IMR-90 (cell line): ENCODE measurements around the gene CENPT. TPM values are rescaled to one million over a fixed set of nuclear protein-coding genes. Genes with fewer than 3 reads are reported as not detected.

Experiments used
- ATAC-seq: fragments of 200-7000 bp; cut with Tn5 transposase; 2 replicates; pipeline ENCODE4 v1.9.1; 2020; ENCODE audit warnings: low read depth, mild to moderate bottlenecking, moderate library complexity
- BruUV-seq: library from RNA; stranded (reverse); fragments of 400-500 nt; replicated peaks from 2 replicates; lab custom pipeline; 2021; lab: Mats Ljungman, UMichigan
- CTCF ChIA-PET: fragments of 300-600 bp; formaldehyde crosslinking; extraction: SDS; loops from one replicate; lab custom pipeline; 2021; ENCODE audit warnings: antibody characterized with exemption; lab: Yijun Ruan, JAX
- POLR2A ChIA-PET: fragments of 300-600 bp; sonication (Branson Sonifier 250); formaldehyde crosslinking; loops from one replicate; lab custom pipeline; 2022; ENCODE audit warnings: antibody characterized with exemption; ENCODE audit not compliant: unreplicated experiment; lab: Charles Lee
- DNase-seq: peaks from one replicate; pipeline ENCODE4 v3.0.0; 2013
- H2AFZ ChIP-seq: replicated peaks from 2 replicates; pipeline ENCODE3; 2013; ENCODE audit warnings: low read length, mild to moderate bottlenecking; ENCODE audit not compliant: poor library complexity
- H2AK5ac ChIP-seq: 2 replicates; pipeline ENCODE4 v1.6.1; 2013; ENCODE audit warnings: low read depth, low read length, inconsistent platforms
- H2AK9ac ChIP-seq: replicated peaks from 2 replicates; pipeline ENCODE3; 2013; ENCODE audit warnings: mild to moderate bottlenecking, low read depth, low read length, moderate library complexity; ENCODE audit not compliant: poor library complexity
- H2BK120ac ChIP-seq: 2 replicates; pipeline ENCODE4 v1.6.1; 2013; ENCODE audit warnings: low read depth, low read length, inconsistent platforms
- H2BK15ac ChIP-seq: 3 replicates; pipeline ENCODE4 v1.6.1; 2013; ENCODE audit warnings: low read depth, low read length, inconsistent platforms
- H2BK20ac ChIP-seq: 2 replicates; pipeline ENCODE4 v1.6.1; 2013; ENCODE audit warnings: low read depth, mild to moderate bottlenecking, inconsistent platforms, low read length, moderate library complexity
- H2BK5ac ChIP-seq: 2 replicates; pipeline ENCODE4 v1.6.1; 2013; ENCODE audit warnings: mild to moderate bottlenecking, low read depth, low read length, inconsistent platforms; ENCODE audit not compliant: poor library complexity, severe bottlenecking
- H3K14ac ChIP-seq: replicated peaks from 2 replicates; pipeline ENCODE4 v1.6.1; 2013; ENCODE audit warnings: low read depth, low read length, inconsistent platforms
- H3K18ac ChIP-seq: 2 replicates; pipeline ENCODE4 v1.6.1; 2013; ENCODE audit warnings: low read depth, low read length, control low read depth
- H3K23ac ChIP-seq: 2 replicates; pipeline ENCODE4 v1.6.1; 2013; ENCODE audit warnings: low read depth, low read length, inconsistent platforms
- H3K27ac ChIP-seq: 2 replicates; pipeline ENCODE4 v1.5.1; 2013; ENCODE audit warnings: mild to moderate bottlenecking, control low read depth, low read length; ENCODE audit not compliant: insufficient read depth
- H3K27me3 ChIP-seq: 2 replicates; pipeline ENCODE4 v1.6.1; 2013; ENCODE audit warnings: low read length; ENCODE audit not compliant: control insufficient read depth, insufficient read depth
- H3K36me3 ChIP-seq: 2 replicates; pipeline ENCODE4 v1.6.1; 2013; ENCODE audit warnings: low read length, mixed read lengths; ENCODE audit not compliant: control insufficient read depth, insufficient read depth
- H3K4ac ChIP-seq: 2 replicates; pipeline ENCODE4 v1.6.1; 2013; ENCODE audit warnings: low read depth, low read length, inconsistent platforms
- H3K4me1 ChIP-seq: 2 replicates; pipeline ENCODE4 v1.6.1; 2013; ENCODE audit warnings: low read length, mixed read lengths; ENCODE audit not compliant: control insufficient read depth, insufficient read depth
- H3K4me2 ChIP-seq: 2 replicates; pipeline ENCODE4 v1.6.1; 2013; ENCODE audit warnings: low read depth, mild to moderate bottlenecking, control low read depth, low read length, moderate library complexity
- H3K4me3 ChIP-seq: 2 replicates; pipeline ENCODE4 v1.5.1; 2013; ENCODE audit warnings: low read depth, mild to moderate bottlenecking, control low read depth, low read length, moderate library complexity; ENCODE audit not compliant: insufficient read depth
- H3K56ac ChIP-seq: 2 replicates; pipeline ENCODE4 v1.6.1; 2013; ENCODE audit warnings: low read length, inconsistent platforms; ENCODE audit not compliant: insufficient read depth; ENCODE audit errors: extremely low read depth
- H3K79me1 ChIP-seq, 2 experiments: 2 replicates each; pipeline ENCODE4 v1.6.1; 2013; ENCODE audit warnings: low read length in 2 of 2, inconsistent platforms in 1 of 2, low read depth in 1 of 2
- H3K9ac ChIP-seq: 2 replicates; pipeline ENCODE4 v1.6.1; 2013; ENCODE audit warnings: low read depth, low read length, control low read depth
- H3K9me1 ChIP-seq: 2 replicates; pipeline ENCODE4 v1.6.1; 2013; ENCODE audit warnings: low read length, inconsistent platforms; ENCODE audit not compliant: insufficient read depth
- H3K9me3 ChIP-seq: 2 replicates; pipeline ENCODE4 v1.6.1; 2013; ENCODE audit warnings: low read length; ENCODE audit not compliant: control insufficient read depth, insufficient read depth
- H4K20me1 ChIP-seq: 2 replicates; pipeline ENCODE4 v1.6.1; 2013; ENCODE audit warnings: low read length, inconsistent platforms; ENCODE audit not compliant: insufficient read depth
- H4K5ac ChIP-seq: 2 replicates; pipeline ENCODE4 v1.6.1; 2013; ENCODE audit warnings: mild to moderate bottlenecking, low read depth, low read length, control low read depth
- H4K8ac ChIP-seq, 2 experiments: 2 replicates each; pipeline ENCODE4 v1.6.1; 2013; ENCODE audit warnings: low read depth in 2 of 2, low read length in 2 of 2, control low read depth in 1 of 2, inconsistent platforms in 1 of 2
- H4K91ac ChIP-seq: 2 replicates; pipeline ENCODE4 v1.6.1; 2013; ENCODE audit warnings: low read depth, low read length, inconsistent platforms; ENCODE audit not compliant: insufficient read depth
- BHLHE40 ChIP-seq: fragments of 150-350 bp; IDR thresholded peaks from 2 replicates; pipeline ENCODE4 v1.6.1; 2016; ENCODE audit warnings: mild to moderate bottlenecking, low read depth, low read length
- CEBPB ChIP-seq: IDR thresholded peaks from 2 replicates; pipeline ENCODE4 v1.6.1; 2012; ENCODE audit warnings: low read depth, low read length, improper control_type of control experiment
- CHD1 ChIP-seq: IDR thresholded peaks from 2 replicates; pipeline ENCODE4 v1.6.1; 2012; ENCODE audit warnings: low read depth, low read length, improper control_type of control experiment
- FOS ChIP-seq: fragments of 150-350 bp; IDR thresholded peaks from 2 replicates; pipeline ENCODE4 v1.6.1; 2016; ENCODE audit warnings: low read depth, low read length
- MAFK ChIP-seq: IDR thresholded peaks from 2 replicates; pipeline ENCODE4 v1.6.1; 2012; ENCODE audit warnings: low read depth, low read length, improper control_type of control experiment
- MAZ ChIP-seq: IDR thresholded peaks from 2 replicates; pipeline ENCODE4 v1.6.1; 2012; ENCODE audit warnings: low read depth, mild to moderate bottlenecking, low read length, improper control_type of control experiment, moderate library complexity, borderline replicate concordance
- MXI1 ChIP-seq: IDR thresholded peaks from 2 replicates; pipeline ENCODE4 v1.6.1; 2012; ENCODE audit warnings: low read depth, mild to moderate bottlenecking, low read length, moderate library complexity, borderline replicate concordance
- NFE2L2 ChIP-seq: fragments of 150-350 bp; IDR thresholded peaks from 2 replicates; pipeline ENCODE4 v1.6.1; 2016; ENCODE audit warnings: low read depth, mild to moderate bottlenecking, low read length
- POLR2A ChIP-seq: IDR thresholded peaks from 2 replicates; pipeline ENCODE4 v1.6.1; 2012; ENCODE audit warnings: mild to moderate bottlenecking, low read depth, low read length
- RAD21 ChIP-seq: IDR thresholded peaks from 2 replicates; pipeline ENCODE4 v1.6.1; 2012; ENCODE audit warnings: low read length, improper control_type of control experiment
- RCOR1 ChIP-seq: IDR thresholded peaks from 2 replicates; pipeline ENCODE4 v1.6.1; 2012; ENCODE audit warnings: mild to moderate bottlenecking, low read length, improper control_type of control experiment; ENCODE audit not compliant: insufficient replicate concordance
- RFX5 ChIP-seq: IDR thresholded peaks from 2 replicates; pipeline ENCODE4 v1.8.0; 2012; ENCODE audit warnings: low read depth, mild to moderate bottlenecking, low read length, moderate library complexity
- SMC3 ChIP-seq: fragments of 150-350 bp; IDR thresholded peaks from 2 replicates; pipeline ENCODE4 v1.6.1; 2016; ENCODE audit warnings: low read depth, mild to moderate bottlenecking, antibody characterized with exemption, low read length, moderate library complexity
- WGBS, 2 experiments: methylation state at CpG; one replicate each; pipeline versions ENCODE4 v1.1.5 to v1.1.7; 2013; ENCODE audit warnings: missing lambda C conversion rate in 2 of 2; ENCODE audit not compliant: insufficient read length in 1 of 2; ENCODE audit errors: extremely low coverage in 2 of 2; 5-methylcytosine and 5-hydroxymethylcytosine counted together
- dilution Hi-C: fragments of 300-500 bp; cut with HindIII; formaldehyde crosslinking; loops from one replicate; pipeline ENCODE4 v1.14.3; 2018; ENCODE audit warnings: low sequenced_read_pairs; ENCODE audit not compliant: unreplicated experiment
- in situ Hi-C: fragments of 300-500 bp; cut with MboI; formaldehyde crosslinking; loops from 3 replicates; pipeline ENCODE4 v1.14.3; 2019; ENCODE audit warnings: low sequenced_read_pairs, inconsistent platforms, mixed read lengths
- intact Hi-C: fragments of 100-400 bp; cut with micrococcal nuclease; formaldehyde crosslinking; loops from 2 replicates; pipeline ENCODE4 v1.10.0; 2022
- polyA plus RNA-seq, 3 experiments: library from polyadenylated mRNA; depleted of rRNA; stranded (reverse); fragments of >200 nt; gene quantifications; 2 replicates each; pipeline ENCODE4 v1.2.3, GENCODE V29; 2012; ENCODE audit warnings: low replicate concordance in 1 of 3
- total RNA-seq: library from RNA; depleted of rRNA; stranded (reverse); fragments of >200 nt; gene quantifications from 2 replicates; pipeline ENCODE4 v1.2.3, GENCODE V29; 2012
- TF ChIP-seq, protein P1 (sequence below): fragments of 150-350 bp; IDR thresholded peaks from 2 replicates; pipeline ENCODE4 v1.6.1; 2017; ENCODE audit warnings: mild to moderate bottlenecking, antibody characterized with exemption, low read length, low read depth
- TF ChIP-seq, protein P2 (sequence below): fragments of 150-350 bp; IDR thresholded peaks from 2 replicates; pipeline ENCODE4 v1.6.1; 2016; ENCODE audit warnings: low read depth, mild to moderate bottlenecking, low read length, moderate library complexity, borderline replicate concordance
- TF ChIP-seq, protein P3 (sequence below): conservative IDR thresholded peaks from 2 replicates; pipeline ENCODE4 v1.5.1; 2012; ENCODE audit warnings: mild to moderate bottlenecking, low read depth, low read length, improper control_type of control experiment

CENPT gene
- total and polyA plus RNA-seq, 2 of the 4 experiments (the other 2 are of a cell fraction) = 33.3 to 83.1 TPM

DNA sequence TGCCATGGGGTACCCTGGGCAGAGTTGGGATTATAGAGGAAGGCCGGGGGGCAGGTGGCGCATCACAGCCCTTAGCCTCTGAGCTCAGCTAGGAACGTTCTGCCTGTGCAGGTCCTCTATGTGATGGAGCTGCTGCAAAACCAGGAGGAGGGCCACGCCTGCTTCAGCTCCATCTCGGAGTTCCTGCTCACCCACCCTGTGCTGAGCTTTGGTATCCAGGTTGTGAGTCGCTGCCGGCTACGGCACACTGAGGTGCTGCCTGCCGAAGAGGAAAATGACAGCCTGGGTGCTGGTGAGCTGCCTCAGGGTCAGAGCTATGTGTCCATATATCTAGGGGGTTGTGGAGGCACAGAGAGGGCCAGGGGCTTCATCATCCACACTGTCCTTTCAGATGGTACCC, 31.4 kb upstream of the CENPT start:
- 91% methylated on average over 5 of the region's 9 CpGs; no CpG with 5 or more reads in 1 of the 2 experiments for WGBS, 2 experiments
- intact Hi-C loops = no loop called here

More for the DNA sequence above, 31.4 kb upstream of the CENPT start:
- Histone ChIP-seq H4K91ac (no peak overlapping the region), H3K79me1 (peaks cover 19 to 43% of the 10 kb centered on the region in 2 experiments), H3K14ac (no peak overlapping the region), H3K4me3 (no peak overlapping the region), H3K4me2 (no peak overlapping the region), H2BK120ac (no peak overlapping the region), H3K56ac (no peak overlapping the region), H3K27ac (no peak overlapping the region), H3K36me3 (peaks cover 80% of the 10 kb centered on the region), H3K4ac (no peak overlapping the region), H3K18ac (no peak overlapping the region), H4K8ac (no peak overlapping the region), H3K4me1 (peaks cover 8% of the 10 kb centered on the region), H2BK15ac (no peak overlapping the region), H2AK9ac (peak overlapping the region; percentile 58), H2AK5ac (no peak overlapping the region), H3K23ac (no peak overlapping the region), H3K9ac (no peak overlapping the region), H2BK20ac (no peak overlapping the region), H4K5ac (no peak overlapping the region), H4K20me1 (peaks cover 55% of the 10 kb centered on the region), H2AFZ (no peak overlapping the region), H2BK5ac (no peak overlapping the region), H3K9me1 (peaks cover 18% of the 10 kb centered on the region), H3K9me3 (no peaks in the 10 kb centered on the region), H3K27me3 (no peaks in the 10 kb centered on the region)
- BruUV-seq = no TSS peak
- DNase-seq (no peak), ATAC-seq (no peak)
- CTCF ChIA-PET = no interaction called here
- POLR2A ChIA-PET = interaction anchor here (0.6 kb wide), 1 partner anchor 9 kb away, joined by 5 read pairs; no protein-coding TSS in a partner anchor
- TF ChIP-seq, protein P1, sequence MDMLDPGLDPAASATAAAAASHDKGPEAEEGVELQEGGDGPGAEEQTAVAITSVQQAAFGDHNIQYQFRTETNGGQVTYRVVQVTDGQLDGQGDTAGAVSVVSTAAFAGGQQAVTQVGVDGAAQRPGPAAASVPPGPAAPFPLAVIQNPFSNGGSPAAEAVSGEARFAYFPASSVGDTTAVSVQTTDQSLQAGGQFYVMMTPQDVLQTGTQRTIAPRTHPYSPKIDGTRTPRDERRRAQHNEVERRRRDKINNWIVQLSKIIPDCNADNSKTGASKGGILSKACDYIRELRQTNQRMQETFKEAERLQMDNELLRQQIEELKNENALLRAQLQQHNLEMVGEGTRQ = no peak
- TF ChIP-seq BHLHE40 = no peak
- TF ChIP-seq CHD1 = no peak
- TF ChIP-seq FOS = no peak
- no peak for TF ChIP-seq RFX5
- TF ChIP-seq RAD21 = no peak
- TF ChIP-seq SMC3 = no peak
- TF ChIP-seq, protein P2, sequence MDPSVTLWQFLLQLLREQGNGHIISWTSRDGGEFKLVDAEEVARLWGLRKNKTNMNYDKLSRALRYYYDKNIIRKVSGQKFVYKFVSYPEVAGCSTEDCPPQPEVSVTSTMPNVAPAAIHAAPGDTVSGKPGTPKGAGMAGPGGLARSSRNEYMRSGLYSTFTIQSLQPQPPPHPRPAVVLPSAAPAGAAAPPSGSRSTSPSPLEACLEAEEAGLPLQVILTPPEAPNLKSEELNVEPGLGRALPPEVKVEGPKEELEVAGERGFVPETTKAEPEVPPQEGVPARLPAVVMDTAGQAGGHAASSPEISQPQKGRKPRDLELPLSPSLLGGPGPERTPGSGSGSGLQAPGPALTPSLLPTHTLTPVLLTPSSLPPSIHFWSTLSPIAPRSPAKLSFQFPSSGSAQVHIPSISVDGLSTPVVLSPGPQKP = no peak
- no peak for TF ChIP-seq RCOR1
- no peak for TF ChIP-seq CEBPB
- TF ChIP-seq MXI1 = no peak
- TF ChIP-seq, protein P3, sequence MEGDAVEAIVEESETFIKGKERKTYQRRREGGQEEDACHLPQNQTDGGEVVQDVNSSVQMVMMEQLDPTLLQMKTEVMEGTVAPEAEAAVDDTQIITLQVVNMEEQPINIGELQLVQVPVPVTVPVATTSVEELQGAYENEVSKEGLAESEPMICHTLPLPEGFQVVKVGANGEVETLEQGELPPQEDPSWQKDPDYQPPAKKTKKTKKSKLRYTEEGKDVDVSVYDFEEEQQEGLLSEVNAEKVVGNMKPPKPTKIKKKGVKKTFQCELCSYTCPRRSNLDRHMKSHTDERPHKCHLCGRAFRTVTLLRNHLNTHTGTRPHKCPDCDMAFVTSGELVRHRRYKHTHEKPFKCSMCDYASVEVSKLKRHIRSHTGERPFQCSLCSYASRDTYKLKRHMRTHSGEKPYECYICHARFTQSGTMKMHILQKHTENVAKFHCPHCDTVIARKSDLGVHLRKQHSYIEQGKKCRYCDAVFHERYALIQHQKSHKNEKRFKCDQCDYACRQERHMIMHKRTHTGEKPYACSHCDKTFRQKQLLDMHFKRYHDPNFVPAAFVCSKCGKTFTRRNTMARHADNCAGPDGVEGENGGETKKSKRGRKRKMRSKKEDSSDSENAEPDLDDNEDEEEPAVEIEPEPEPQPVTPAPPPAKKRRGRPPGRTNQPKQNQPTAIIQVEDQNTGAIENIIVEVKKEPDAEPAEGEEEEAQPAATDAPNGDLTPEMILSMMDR = no peak
- no peak for TF ChIP-seq MAZ
- TF ChIP-seq MAFK = no peak
- no peak for TF ChIP-seq POLR2A
- no peak for TF ChIP-seq NFE2L2
- in situ Hi-C loops = no loop called here
- dilution Hi-C loops = no loop called here
